Fibroblast of villous mesenchyme (primary cell): Measurements from ENCODE around the gene DIPK1B. TPM values are rescaled to one million over a fixed set of nuclear protein-coding genes. Genes with fewer than 3 reads are reported as not detected.

ENCODE experiments used
- DNase-seq: peaks from one replicate; pipeline ENCODE4 v3.0.0-alpha.2; 2010; ENCODE audit warnings: low read depth
- H3K4me3 ChIP-seq: 2 replicates; pipeline ENCODE4 v1.5.1; 2011; ENCODE audit warnings: low read depth, mild to moderate bottlenecking, low read length
- total RNA-seq: library from RNA; depleted of rRNA; stranded (reverse); fragments of >200 nt; gene quantifications from 2 replicates; pipeline ENCODE4 v1.2.3, GENCODE V29; 2012
- TF ChIP-seq, protein P1 (sequence below): IDR thresholded peaks from 2 replicates; pipeline ENCODE4 v1.5.1; 2012; ENCODE audit warnings: low read depth, mild to moderate bottlenecking, low read length; ENCODE audit not compliant: insufficient read depth

Gene DIPK1B
- total RNA-seq, 1 donor = 0.43 TPM

DNA sequence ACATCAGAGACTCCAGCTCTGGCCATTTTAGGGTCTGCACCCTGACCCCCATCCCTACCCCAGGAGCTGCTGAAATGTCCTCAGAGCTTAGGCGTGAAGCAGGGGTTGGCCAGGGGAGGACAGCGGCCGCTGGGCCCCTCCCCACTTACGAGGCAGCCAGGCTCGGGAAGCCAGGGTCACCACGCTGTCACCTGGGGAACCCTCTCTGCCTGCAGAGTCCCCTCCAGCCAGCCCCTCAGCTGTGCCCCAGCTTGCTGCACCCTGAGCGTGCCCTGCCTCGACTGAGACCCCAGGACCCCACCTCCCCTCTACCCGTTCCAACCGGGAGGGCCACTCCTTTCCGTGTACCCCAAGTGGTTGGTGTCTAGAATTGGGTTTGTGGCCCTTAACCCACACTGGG lies 27.7 kb downstream of the DIPK1B start:
- TF ChIP-seq, protein P1, sequence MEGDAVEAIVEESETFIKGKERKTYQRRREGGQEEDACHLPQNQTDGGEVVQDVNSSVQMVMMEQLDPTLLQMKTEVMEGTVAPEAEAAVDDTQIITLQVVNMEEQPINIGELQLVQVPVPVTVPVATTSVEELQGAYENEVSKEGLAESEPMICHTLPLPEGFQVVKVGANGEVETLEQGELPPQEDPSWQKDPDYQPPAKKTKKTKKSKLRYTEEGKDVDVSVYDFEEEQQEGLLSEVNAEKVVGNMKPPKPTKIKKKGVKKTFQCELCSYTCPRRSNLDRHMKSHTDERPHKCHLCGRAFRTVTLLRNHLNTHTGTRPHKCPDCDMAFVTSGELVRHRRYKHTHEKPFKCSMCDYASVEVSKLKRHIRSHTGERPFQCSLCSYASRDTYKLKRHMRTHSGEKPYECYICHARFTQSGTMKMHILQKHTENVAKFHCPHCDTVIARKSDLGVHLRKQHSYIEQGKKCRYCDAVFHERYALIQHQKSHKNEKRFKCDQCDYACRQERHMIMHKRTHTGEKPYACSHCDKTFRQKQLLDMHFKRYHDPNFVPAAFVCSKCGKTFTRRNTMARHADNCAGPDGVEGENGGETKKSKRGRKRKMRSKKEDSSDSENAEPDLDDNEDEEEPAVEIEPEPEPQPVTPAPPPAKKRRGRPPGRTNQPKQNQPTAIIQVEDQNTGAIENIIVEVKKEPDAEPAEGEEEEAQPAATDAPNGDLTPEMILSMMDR = no peak
- no peak overlapping the region for H3K4me3 ChIP-seq
- no peak for DNase-seq

DNA sequence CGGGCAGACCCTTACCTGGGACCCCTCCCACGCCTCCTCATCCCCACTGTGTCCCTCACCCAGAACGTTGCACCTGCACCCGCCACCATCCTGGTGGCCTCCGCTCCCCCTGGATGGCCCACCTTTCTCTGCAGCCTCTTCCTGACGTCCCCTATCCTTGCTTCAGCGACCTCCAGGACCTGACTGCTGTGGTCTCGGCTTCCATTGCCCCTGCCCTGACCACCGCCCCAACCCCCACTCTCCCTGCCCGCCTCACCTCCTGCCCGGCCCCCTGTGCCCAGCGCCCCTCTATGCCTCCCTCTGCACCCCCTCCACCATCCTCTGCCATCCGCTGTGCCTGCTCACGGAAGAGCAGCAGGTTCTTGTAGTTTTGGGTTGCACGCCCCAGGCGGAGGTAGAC lies 28.1 kb downstream of the DIPK1B start:
- TF ChIP-seq, protein P1 = no peak
- no peak for DNase-seq
- no peak overlapping the region for H3K4me3 ChIP-seq

DNA sequence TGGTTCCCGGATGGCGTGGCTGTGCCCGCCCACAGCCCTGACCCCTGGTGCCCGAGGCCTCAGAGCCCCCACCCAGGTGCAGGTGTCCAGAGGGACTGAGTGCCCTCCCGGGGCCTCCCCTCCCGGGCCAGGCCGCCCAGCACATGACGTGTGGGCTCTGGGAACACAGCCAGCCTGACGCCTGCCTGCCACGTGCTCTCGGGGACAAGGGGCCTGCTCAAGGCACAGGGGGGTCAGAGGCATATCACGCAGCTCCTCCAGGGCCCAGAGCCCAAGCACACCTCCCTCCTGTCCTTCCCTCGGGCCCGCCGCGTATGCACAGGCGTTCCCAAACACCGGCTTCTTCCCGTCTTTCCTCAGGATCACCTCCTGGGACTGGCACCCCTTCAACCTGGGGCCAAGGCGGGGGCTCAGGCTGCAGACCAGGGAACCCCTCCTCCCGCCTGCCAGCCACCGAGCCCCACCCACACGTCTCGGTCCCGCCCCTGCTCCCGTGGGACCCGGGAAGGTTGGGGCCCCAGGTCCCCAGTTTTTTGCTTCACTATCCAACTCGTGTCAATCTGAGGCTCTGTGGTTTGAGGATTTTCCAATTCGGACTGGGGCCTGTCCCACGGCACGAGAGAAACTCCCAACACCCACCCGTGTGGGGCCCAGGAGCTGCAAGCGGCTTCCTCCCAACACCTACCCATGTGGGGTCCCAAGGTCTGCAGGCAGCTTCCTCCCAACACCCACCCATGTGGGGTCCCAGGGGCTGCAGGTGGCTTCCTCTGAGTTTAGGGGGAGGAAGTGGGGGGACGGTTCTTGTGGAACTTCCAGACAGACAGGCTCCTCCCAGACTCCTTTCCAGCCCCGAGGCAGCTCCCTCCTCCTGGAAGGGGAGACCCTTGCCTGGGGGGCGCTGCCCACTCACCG lies 28.9 kb downstream of the DIPK1B start:
- TF ChIP-seq, protein P1 = no peak
- H3K4me3 ChIP-seq = no peak overlapping the region
- DNase-seq = peak; percentile 46

DNA sequence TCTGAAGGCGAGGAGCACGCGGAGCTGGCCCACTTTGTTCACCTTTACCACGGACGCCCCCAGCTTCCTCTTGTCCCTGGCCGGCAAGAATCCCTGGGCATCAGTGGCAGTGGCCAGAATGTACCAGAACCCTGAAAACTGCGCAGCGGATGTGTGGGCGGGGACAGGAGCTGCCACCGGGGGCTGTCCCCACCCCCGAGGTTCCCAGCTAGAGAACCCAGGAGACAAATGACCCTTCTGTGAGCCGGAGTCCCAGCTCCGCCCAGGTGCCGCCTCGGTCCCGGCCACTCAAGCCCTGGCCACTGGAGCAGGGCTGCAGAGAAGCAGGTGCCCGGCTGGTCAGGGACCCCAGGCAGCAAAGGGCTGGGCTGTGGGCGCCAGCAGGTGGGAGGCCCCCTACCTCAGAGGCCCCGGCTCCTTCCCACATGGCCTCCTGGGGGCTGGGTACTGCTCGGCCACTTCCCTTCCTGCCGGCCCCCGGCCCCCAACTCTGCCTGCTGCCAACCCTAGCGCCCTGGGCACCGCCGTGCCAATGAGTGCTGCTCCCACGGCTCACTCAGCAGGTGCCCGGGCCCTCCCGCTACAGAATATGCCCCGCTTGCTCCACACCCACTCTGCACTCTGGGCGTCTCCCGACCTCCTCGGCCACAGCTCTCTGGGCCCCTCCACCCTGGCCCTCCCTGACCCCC lies 29.7 kb downstream of the DIPK1B start:
- TF ChIP-seq, protein P1 = no peak
- H3K4me3 ChIP-seq = no peak overlapping the region
- no peak for DNase-seq

DNA sequence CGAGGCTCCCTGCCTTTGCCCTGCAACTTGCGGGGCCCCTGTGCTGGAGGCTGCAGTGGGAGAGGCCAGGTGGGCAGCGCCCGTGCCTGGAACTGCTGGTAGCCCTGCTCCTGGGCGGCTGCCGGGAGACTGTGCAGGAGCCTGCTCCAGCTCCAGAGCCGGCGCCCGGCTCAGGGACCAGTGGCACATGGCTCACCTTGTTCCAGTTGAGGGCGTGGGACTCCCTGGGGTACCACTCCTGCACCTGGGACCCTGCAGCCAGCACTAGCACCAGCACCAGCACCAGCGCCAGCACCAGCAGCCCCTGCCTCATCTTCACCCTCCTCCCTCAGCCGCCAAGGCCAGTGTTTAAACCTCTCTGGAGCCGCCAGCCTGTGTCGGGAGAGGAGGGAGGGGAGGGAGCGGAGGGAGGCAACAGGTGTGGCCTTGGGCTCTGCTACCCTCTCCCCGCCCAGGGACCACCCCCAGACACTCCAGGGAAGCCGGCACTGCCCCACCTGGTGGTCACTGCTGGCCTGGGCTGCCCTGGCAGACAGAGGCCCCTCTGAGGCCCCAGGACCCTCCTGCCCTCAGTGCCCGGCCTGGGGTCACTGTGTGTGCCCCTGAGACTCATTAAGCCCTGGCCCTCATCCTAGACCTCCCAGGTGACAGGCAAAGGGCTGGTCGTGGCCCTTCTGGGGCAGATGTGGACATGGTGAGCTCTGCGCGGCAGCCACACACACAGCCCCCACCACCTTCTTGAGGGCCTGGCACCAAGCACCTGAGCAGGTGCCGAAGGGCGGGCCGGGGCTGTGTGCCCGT lies 30.4 kb downstream of the DIPK1B start, which contains the start of gene LCN10:
Gene LCN10, minus strand, starts transcription at position 350 of the 801 bp plus-strand sequence. Its CDS starts 37 bp downstream, at position 313.
- TF ChIP-seq, protein P1 = peak; percentile 50
- no peak for DNase-seq

DNA sequence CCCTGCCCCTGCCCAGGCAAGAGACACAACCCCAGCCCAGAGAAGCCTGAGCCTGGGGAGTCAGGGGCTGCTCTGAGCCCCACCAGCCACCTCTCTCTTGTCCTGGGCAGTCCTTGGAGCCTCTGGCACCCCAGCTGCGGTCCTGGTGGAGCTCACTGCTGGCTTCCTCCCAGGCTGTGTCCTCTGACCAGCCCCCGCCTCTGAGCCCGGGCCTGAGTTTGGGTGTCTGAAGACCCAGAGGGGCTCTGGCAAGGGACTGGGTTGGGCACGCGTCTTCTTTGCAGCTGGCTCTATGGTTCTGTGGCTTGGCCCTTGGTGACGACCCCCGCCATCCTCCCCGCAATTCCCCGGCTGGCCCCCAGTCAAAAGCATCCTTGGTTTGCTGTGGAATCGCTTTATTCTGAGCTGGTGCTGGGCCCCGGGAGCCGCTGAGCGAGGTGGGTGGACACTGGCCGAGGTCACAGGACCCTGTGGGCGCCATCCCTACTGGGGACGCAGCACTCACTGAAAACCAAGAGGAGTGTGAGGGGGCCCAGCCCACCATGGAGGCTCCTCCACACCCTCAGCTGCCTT lies 31.4 kb downstream of the DIPK1B start:
- DNase-seq = no peak
- TF ChIP-seq, protein P1 = no peak
- H3K4me3 ChIP-seq = no peak overlapping the region

More for the DNA sequence above, 30.4 kb downstream of the DIPK1B start, which contains the start of gene LCN10:
- no peak within 1 kb of the TSS for H3K4me3 ChIP-seq
